Measurements from ENCODE around the gene ADAM30.

The ADAM30 gene

DNA sequence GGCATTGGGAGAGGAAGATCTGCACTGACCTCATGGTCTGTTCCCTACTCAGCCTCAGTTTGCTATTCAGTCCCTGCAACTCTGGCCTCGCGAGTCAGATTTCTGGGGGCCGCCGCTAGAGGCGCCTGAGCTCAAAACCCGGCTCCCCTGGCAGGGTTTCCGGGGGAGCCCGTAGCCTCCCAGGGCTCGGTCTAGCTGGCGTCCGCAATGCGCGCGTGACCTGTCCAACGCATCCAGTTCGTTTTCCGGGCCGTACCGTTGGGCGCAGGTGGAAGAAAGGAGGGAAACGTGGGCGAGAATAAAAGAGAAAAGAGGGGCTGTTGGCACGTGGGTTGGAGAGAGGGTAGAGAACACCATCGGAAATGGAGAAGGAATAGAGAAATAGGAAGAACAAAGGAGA lies at the start of gene ADAM30:
Gene ADAM30 (minus strand): TSS at position 213 of the 400 bp plus-strand sequence. CDS start 179 bp downstream, at position 34.
- DNase-seq: no peak

- no peak for DNase-seq
These were observed 46.9 kb upstream of the ADAM30 start for GRCh38 chr1:119943216-119943615.

GRCh38 chr1:119941392-119941791 lies 45.1 kb upstream of the ADAM30 start:
- DNase-seq: no peak

DNA sequence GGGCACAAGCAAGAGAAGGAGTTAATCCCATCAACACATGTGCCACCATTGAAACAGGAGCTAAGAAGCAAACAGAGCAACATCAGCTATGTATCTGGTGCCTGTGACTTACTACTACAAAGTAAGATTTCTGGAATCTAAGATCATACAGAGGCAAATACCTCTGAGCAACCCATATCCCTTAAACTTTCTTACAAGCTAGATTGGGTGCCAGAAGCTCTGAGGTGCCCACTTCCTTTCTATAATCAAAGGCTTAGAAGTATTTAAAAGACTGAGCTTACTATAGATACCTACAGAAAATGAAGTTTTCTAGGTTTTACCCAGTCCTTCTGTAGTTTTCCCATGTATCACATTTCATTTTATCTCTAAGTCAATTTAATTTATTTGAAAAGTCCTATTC lies 44.4 kb upstream of the ADAM30 start:
- DNase-seq: no peak

- DNase-seq: no peak
These were observed 40.9 kb upstream of the ADAM30 start for GRCh38 chr1:119937198-119937597.

DNA sequence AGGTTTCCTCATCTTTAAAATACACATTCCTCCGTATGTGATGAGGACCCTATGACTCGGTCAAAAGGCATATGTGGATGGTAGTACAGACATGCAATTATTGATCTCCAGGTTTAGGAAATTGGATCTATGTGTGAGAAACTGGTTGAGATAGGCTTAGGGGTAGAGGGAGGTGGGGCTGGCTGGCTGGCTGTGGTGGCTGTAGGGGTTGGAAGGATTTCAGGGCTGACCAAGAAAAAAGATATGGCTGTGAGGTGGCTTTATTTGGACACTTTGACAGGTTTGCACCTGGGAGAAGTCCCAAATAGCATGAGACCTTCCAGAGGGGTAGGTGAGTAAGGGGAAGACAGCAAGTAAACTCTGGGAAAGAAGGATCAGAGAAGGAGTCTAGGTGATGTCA lies 39.6 kb upstream of the ADAM30 start:
- no peak for DNase-seq

DNA sequence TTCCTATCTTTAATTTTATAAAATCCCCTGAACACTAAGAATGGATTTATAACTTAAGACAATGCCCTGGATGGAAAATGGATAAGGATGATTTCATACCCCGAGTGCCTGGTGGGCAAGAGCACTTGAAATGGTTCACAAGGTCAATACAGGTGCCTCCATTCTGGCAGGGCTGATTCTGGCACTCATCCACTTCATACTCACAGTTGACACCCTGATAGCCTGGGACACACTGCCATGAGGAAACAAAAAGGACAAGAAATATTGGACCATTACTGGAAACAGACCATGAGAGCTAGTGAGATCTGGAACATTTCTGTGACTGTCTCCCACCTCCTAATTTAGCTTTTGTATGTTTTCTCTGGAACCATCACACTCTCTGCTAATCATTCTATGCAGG lies 39.1 kb upstream of the ADAM30 start:
- DNase-seq: no peak

DNA sequence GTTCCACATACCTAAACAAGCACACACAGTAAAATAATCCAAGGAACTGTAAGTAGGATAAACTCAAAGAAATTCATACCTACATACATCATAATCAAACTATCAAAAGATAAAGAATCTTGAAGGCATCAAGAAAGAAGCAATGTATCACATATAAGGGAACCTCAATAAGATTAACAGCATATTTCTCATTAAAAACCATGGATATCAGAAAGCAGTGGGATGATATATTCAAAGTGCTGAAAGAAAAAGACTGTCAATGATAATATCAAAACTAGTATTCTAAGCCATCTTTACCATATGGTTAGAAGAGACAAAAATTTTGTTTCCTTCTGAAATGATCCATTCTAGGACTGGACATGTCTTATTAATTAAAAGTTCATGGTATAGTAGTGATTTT lies 37.1 kb upstream of the ADAM30 start:
- DNase-seq: no peak

- no peak for DNase-seq
These were observed 33.5 kb upstream of the ADAM30 start for GRCh38 chr1:119929643-119930315.

GRCh38 chr1:119926553-119926952 lies 30.2 kb upstream of the ADAM30 start:
- no peak for DNase-seq

DNA sequence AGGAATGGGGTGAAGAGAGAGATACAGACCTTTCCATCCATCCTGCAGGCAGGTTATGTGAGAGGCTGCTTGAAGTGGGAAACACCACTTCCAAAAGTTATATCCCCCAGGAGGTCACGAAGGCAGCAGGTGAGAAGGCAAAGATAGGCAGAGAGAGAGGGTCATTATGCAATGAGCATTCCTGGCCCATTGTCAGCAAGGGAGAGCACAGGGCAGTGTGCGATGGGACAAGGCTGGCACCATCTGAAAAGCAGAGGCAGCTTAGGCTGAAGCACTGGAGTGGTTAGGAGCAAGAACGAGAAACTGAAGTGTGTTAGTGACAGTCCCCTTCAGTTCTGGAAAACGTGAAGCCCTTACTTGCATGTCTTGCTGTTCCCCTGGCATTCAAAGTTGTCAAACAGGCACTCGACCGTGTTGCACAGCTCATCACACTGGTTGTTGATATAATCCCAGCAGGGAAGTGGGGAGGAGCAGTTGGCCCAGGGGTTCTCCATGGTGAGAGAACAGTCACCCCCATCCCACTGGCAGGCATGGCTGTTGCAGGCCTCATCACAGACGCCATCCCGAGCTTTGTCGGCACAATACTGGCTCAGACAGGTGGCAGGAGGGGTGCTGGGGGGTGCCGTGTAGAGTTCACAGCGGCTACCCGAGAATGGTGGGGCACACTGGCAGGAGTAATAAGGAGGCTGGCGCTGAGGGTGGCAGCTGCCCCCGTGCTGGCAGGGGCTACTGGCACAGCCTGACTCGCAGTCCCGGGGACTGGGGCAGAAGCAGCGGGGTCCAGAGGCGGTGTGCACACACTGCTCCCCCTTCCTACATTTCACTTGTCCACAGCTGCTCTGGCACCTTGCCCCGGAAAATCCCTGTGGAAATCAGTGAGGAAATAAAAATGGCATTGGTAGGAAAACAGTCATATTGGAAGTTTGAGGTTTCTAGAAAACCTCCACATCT lies 28.9 kb upstream of the ADAM30 start:
- no peak for DNase-seq

DNA sequence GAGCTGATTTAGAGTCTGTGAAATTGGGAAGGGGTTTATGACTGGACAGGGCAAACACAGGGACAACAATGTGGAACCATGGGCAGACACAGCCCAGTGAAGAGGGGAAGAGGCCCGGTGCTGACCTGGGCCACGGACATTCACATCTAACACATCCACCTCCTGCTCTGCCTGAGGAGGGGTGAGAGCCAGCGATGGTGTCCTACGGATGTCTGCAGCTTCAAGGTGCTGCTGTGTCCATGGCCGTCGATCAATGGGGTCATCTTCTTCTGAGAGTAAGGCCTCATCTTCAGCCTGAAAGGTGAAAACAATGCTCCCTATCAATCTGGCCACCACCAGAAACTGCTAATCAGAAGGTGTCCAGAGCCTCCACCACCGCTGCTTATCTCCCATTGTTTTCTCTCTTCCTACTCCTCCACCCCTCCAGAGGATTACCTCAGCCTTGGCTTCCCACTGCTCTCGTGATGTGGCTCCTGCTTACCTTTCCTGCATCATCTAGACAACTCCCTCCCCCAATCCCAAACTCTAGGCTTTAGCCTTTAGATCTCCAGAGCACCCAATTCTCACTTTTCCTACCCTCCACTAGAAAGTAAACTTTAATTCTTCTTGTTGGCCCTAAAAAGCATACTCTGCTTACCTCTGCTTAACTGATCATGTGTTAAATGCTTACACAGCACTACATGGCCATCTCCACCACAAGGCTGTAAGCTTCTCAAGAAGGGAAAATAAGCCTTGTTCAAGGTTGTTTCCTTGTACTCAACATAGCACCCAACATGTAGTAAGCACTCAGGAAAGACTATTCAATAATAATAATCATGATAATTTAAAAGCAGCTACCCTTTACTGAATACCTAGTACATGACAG lies 24.0 kb upstream of the ADAM30 start:
- no peak for DNase-seq

DNA sequence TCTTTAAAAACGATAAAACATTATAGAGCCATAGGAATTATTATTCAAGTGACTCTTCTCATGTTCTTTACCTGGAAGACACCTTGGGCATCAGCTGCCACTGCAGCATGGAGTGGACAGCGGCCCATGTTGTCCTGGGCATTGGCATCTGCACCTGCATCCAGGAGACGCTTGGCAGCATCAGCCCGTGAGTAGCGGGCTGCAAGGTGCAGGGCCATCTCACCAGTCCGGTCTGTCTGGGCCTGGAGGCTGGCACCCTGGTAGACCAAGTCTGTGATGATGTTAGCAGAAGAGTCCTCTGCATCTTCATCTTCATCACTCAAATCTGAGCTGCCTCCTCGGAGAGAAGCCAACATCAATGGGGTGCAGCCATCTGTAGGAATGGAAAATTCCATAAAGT lies 22.9 kb upstream of the ADAM30 start:
- DNase-seq: no peak

DNA sequence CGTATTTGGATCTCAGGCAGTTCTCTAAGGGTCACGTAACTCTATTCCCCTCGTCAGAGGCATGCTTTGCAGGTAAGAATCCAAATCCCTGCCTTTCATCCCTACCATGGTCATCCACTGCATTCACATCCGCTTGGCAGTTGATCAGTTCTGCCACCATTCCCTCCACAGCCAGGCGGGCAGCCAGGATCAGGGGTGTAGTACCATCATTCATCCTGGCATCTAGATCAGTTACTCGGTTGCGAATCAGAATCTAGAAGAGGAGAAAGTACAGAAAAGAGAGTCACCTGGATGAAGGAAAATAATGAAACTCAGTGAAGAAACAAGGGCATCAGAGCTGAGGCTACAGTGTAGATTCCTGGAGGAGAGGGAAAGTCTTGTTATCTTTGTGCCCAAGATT lies 22.0 kb upstream of the ADAM30 start:
- no peak for DNase-seq

- DNase-seq: no peak
These were observed 21.2 kb upstream of the ADAM30 start for GRCh38 chr1:119917304-119918055.

DNA sequence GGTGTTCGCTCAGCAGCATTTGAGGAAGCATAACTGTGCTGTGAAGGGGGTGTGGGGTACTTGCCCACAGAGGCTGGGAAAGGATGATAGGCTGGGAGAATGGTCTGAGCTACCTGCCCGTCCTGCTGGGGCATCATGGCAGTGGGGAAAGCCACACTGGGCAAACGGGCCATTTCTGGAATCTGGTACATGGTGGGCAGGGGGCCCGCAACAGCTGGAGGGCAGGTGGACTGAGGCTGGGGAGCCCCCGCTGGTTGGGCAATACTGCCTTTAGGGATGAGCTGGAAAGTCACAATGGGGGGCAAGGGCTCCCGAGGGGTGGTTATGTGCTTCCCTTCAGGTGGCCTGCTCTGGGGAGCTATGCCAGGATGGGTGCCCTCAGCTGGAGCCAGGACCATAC lies 19.2 kb upstream of the ADAM30 start:
- no peak for DNase-seq

DNA sequence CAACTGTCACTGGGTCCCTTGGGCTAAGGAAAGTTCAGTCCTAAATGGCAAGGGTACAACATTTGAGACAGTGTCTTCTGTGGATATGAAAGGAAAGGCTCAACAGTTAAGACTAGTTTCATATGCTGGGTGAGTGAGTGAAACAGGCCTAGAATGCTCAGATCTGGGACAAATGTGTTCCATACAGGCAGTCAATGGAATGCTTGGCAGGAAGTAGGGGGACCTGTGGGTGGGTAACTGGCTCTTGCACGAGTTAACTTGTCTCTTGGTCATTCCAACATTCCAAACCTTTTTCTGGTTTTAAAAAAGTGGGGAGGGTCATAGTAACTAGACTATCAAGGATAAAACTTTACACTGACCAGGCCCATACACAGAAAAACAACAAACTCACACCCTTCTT lies 17.8 kb upstream of the ADAM30 start:
- DNase-seq: no peak

- DNase-seq: no peak
These were observed 16.6 kb upstream of the ADAM30 start for GRCh38 chr1:119912963-119913362.

DNA sequence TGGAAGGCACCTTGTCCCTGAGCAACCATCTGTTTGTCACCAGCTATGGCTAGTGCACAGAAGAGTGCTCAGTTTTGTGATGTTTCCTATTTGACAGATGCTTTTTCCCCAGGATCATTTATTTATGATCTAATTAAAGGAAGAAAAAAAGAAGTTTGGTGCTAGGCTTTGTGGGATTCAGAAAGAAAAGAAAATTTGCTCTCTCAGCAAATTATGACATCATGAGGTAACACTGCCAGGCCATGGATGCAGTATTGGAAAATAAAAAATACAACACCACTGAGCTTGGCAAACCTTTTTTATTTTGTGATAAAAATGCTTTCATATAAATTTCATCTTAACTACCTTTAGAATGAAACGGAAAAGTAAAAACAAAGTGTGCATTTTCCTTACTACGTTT lies 15.5 kb upstream of the ADAM30 start:
- DNase-seq: no peak

DNA sequence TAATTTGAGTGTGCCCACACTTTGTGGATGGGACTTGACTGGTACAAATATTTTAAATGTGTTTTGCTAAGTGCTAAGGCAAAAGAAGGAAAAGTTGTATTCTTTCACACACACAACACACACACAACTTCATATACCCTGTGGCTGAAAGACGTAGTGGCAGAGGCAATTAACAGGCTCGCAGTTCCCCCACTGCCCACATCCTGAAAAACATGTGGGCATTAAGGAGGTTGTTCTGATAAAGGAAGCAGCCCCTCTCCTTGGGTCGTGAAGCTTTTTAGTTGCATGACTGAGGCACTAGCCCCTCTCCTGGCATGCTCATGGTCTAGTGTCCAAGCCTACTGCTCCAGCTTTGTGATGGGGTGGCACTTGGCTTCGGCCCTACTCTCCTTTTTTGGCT lies 14.3 kb upstream of the ADAM30 start:
- DNase-seq: no peak

- DNase-seq: no peak
These were observed 13.7 kb upstream of the ADAM30 start for GRCh38 chr1:119909890-119910596.

- DNase-seq: no peak
These were observed 12.3 kb upstream of the ADAM30 start for GRCh38 chr1:119908661-119909060.

Measured in bone marrow (tissue), 2 donors.